ENCODE measurements around the gene AOAH. TPM values are rescaled to one million over a fixed set of nuclear protein-coding genes. Genes with fewer than 3 reads are reported as not detected.

AOAH gene
- total RNA-seq, 2 experiments from 2014 or later, result 17.7 to 18.0 TPM

DNA sequence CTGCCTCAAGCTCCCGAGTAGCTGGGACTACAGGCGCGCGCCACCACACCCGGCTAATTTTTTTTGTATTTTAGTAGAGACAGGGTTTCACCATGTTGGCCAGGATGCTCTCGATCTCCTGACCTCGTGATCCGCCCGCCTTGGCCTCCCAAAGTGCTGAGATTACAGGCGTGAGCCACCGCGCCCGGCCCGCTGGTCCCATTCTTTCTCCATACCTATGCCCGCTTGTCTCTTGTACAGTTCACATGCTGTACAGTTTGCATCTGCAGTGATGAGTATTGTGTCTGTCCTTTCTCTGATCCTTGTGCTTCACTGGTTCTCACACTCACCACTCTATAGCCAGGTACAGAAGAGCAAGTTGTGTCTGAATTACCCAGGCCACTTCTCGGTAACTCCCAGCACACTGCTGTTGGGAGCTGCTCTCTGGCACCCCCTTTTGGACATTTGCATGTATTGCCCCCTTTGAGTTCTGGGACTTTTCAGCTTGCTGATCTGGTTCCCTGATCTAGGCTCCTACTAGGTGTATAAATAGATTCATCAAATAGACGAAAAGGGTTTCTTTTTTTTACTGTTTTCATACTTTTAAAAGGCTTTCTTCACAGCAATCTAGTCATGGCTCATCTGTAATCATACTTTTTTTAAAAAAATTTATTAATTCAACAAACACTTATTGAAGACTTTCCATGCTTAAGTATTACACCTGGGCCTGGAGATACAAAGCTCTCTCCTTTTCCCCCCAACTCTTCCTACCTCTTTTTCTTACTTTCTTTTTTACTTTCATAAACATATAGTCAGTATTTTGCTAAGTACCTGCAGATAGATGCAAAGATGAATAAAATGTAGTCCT is 53.5 kb downstream of the AOAH start:
- peak overlapping the region; percentile 63 for H3K27ac Mint-ChIP-seq
- no peaks in the 10 kb centered on the region for H3K9me3 Mint-ChIP-seq (ENCODE audit: insufficient read depth)
- H3K27me3 Mint-ChIP-seq (ENCODE audit: low read depth), result no peaks in the 10 kb centered on the region
- ChIA-PET CTCF (interaction anchor here (0.6 to 4.8 kb wide), 61 partner anchors 7 to 683 kb away, joined by 3 to 100 read pairs (median 5); no protein-coding TSS in a partner anchor), POLR2A (interaction anchor here (0.6 to 2.1 kb wide), 3 partner anchors 31 to 511 kb away, joined by 3 to 5 read pairs (median 3); no protein-coding TSS in a partner anchor)
- no peak overlapping the region for H3K4me3 Mint-ChIP-seq
- ATAC-seq (peak; percentile 94), DNase-seq (peak; percentile 85)
- H3K36me3 Mint-ChIP-seq (ENCODE audit: low read depth), result peaks cover 27% of the 10 kb centered on the region
- peaks cover 33% of the 10 kb centered on the region for H3K4me1 Mint-ChIP-seq (ENCODE audit: low read depth)

DNA sequence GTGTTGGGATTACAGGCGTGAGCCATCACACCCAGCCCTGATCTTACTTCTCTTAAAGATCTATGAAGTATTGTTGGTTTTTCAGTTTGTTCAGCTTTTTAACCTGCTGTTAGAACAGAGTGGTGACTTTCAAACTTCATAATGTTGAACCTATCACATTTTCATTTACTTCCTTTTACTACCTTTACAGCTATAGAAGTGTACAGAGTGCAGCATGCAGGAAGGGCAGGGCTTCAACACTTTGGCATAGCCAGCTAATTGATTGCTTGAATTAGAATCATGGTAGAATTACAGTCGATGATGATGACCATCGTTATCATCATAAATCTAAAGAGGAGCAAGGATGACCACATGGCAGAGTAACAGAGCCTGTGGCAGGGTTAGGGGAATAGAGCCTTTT is 55.5 kb downstream of the AOAH start:
- no peaks in the 10 kb centered on the region for H3K9me3 Mint-ChIP-seq (ENCODE audit: insufficient read depth)
- ChIA-PET CTCF (interaction anchor here (0.6 to 4.5 kb wide), 9 partner anchors 9 to 513 kb away, joined by 3 to 100 read pairs (median 19); no protein-coding TSS in a partner anchor), POLR2A (no interaction called here)
- no peak overlapping the region for H3K27ac Mint-ChIP-seq
- ATAC-seq (no peak), DNase-seq (no peak)
- peaks cover 27% of the 10 kb centered on the region for H3K36me3 Mint-ChIP-seq (ENCODE audit: low read depth)
- no peak overlapping the region for H3K4me3 Mint-ChIP-seq
- H3K27me3 Mint-ChIP-seq (ENCODE audit: low read depth), result no peaks in the 10 kb centered on the region
- peaks cover 33% of the 10 kb centered on the region for H3K4me1 Mint-ChIP-seq (ENCODE audit: low read depth)

DNA sequence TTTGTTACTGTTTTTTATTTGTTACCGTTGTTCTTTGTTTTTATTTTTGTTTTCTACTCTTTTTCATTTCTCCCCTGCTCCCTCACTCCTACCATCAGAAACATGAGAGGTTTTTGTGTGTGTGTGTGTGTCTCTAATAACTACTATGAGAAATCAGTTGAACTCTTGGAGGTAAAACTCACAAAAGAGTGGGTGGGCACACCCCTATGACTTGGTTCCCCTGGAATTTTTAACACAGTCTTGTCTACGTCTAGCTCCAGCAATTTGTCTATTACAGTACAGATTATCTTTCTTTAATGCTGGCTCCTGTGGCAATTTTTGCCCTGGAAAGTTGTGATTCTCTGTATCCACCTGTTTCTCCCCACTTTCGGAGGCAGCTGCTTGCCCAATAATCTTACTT is 56.2 kb downstream of the AOAH start:
- ChIA-PET POLR2A (no interaction called here), CTCF (interaction anchor here (1.3 to 4.5 kb wide), 6 partner anchors 10 to 514 kb away, joined by 3 to 100 read pairs (median 20); no protein-coding TSS in a partner anchor)
- Mint-ChIP-seq H3K27ac (no peak overlapping the region), H3K4me3 (no peak overlapping the region), H3K36me3 (ENCODE audit: low read depth) (peaks cover 25% of the 10 kb centered on the region), H3K27me3 (ENCODE audit: low read depth) (no peaks in the 10 kb centered on the region), H3K9me3 (ENCODE audit: insufficient read depth) (no peaks in the 10 kb centered on the region), H3K4me1 (ENCODE audit: low read depth) (peaks cover 33% of the 10 kb centered on the region)
- no peak for DNase-seq
- no peak for ATAC-seq

DNA sequence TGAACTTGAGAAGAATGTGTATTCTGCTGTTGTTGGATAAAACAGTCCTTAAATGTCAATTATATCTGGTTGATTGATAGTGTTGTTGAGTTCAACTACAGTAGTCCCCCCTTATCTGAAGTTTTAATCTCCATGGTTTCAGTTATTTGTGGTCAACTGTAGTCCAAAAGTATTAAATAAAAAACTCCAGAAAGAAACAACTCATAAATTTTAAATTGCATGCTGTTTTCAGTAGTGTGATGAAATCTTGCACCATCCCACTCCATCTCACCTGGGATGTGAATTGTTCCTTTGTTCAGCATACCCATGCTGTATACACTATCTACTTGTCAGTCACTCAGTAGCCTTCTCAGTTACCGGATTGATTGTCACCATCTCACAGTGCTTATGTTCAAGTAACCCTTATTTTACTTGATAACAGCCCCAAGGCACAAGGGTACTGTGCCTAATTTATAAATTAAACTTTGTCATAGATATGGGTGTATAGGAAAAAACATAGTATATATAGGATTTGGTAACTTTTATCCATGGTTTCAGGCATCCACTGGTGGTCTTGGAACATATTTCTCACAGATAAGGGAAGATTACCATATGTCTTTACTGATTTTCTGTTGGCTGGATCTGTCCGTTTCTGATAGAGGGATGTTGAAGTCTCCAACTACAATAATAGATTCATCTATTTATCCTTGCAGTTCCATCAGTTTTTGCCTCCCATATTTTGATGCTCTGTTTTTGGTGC is 57.1 kb downstream of the AOAH start:
- Mint-ChIP-seq H3K4me1 (ENCODE audit: low read depth) (peaks cover 31% of the 10 kb centered on the region), H3K27ac (no peak overlapping the region), H3K27me3 (ENCODE audit: low read depth) (no peaks in the 10 kb centered on the region), H3K36me3 (ENCODE audit: low read depth) (peaks cover 23% of the 10 kb centered on the region), H3K9me3 (ENCODE audit: insufficient read depth) (no peaks in the 10 kb centered on the region), H3K4me3 (no peak overlapping the region)
- POLR2A ChIA-PET, result no interaction called here
- CTCF ChIA-PET, result interaction anchor here (4.5 kb wide), 1 partner anchor 10 kb away, joined by 72 read pairs; no protein-coding TSS in a partner anchor
- DNase-seq, result no peak
- no peak for ATAC-seq

DNA sequence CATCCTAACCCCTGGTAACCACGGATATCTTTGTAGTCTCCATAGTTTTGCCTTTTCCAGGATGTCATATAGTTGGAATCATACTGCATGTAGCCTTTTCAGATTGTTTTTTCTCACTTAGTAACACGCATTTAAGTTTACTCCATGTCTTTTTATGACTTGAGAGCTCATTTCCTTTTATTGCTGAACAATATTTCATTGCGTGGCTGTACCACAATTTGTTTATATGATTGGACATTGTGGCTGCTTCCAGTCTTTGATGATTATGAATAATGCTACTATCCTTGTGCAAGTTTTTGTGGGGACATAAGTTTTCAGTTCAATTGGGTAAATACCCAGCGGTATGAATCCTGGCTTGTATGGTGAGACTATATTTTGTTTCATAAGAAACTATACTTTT is 60.8 kb downstream of the AOAH start:
- CTCF ChIA-PET, result no interaction called here
- H3K36me3 Mint-ChIP-seq (ENCODE audit: low read depth), result peaks cover 9% of the 10 kb centered on the region
- POLR2A ChIA-PET, result no interaction called here

DNA sequence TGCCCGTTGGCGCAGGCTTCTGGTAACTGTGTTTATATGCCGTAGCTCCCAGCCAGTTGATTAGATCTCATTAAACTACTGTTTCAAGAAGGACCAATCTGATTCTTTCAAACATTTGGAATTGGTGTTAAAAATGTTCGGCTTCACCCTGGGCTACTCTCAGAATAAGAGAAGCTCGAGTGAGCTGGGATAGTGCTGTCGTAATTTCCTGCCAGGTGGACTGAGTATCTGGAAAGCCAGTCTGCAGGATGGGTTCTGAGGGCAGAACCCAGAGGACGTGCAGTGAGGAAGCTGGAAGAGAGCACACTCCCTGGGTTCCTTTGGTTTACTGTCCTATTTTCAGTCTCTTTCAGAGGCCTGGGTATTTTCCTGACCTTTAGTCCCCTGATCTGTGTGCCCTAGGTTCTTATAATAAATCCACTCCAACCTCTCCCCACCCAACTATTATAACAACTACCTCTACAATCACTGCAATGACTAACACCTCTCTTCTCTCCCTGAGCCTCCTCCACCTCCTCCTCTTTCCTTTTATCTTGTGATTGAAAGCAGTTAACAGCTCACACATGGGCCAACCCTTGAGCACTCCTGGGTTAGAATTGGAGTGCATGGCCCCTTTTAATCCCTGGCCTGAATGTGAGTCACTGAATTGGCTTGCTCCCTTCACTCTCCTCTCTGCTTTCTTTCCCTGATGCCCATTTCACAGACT is 63.0 kb downstream of the AOAH start:
- H3K27me3 Mint-ChIP-seq (ENCODE audit: low read depth), result no peaks in the 10 kb centered on the region
- no peak for DNase-seq
- ChIA-PET POLR2A (no interaction called here), CTCF (interaction anchor here (10.4 kb wide), 1 partner anchor 8 kb away, joined by 72 read pairs; no protein-coding TSS in a partner anchor)
- H3K9me3 Mint-ChIP-seq (ENCODE audit: insufficient read depth), result no peaks in the 10 kb centered on the region
- no peak overlapping the region for H3K27ac Mint-ChIP-seq
- ATAC-seq, result no peak
- peaks cover 15% of the 10 kb centered on the region for H3K4me1 Mint-ChIP-seq (ENCODE audit: low read depth)
- no peak overlapping the region for H3K4me3 Mint-ChIP-seq
- H3K36me3 Mint-ChIP-seq (ENCODE audit: low read depth), result peaks cover 10% of the 10 kb centered on the region

More for the DNA sequence above, 60.8 kb downstream of the AOAH start:
- Mint-ChIP-seq H3K27me3 (ENCODE audit: low read depth) (no peaks in the 10 kb centered on the region), H3K9me3 (ENCODE audit: insufficient read depth) (no peaks in the 10 kb centered on the region), H3K27ac (no peak overlapping the region), H3K4me1 (ENCODE audit: low read depth) (peaks cover 5% of the 10 kb centered on the region), H3K4me3 (no peak overlapping the region)
- no peak for ATAC-seq
- no peak for DNase-seq

DNA sequence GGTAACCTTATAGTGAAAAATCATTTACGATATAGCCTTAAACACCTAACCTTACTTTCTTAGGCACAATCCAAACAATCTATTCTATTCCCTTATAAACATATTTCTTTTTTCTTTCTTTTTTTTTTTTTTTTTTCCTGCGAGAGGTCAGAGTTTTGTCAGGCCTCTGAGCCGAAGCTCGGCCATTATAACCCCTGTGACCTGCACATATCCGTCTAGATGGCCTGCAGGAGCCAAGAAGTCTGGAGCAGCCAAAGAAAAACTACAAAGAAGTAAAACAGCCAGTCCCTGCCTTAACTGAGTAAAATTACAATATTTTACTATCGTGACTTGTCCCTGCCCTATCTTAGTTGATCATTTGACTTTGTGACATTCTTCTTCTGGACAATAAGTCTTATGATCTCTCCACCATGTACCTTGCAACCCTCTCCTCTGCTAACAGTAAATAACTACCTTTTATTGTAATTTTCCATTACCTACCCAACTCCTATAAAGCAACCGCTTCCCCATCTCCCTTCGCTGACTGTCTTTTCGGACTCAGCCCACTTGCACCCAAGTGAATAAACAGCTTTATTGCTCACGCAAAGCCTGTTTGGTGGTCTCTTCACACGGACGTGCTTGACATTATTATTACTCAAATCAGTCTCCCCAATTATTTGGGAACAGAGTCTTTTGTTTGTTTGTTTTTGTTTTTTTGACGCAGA is 64.5 kb downstream of the AOAH start:
- POLR2A ChIA-PET, result no interaction called here
- no peaks in the 10 kb centered on the region for H3K27me3 Mint-ChIP-seq (ENCODE audit: low read depth)
- DNase-seq (no peak), ATAC-seq (no peak)
- H3K27ac Mint-ChIP-seq, result no peak overlapping the region
- no peak overlapping the region for H3K4me3 Mint-ChIP-seq
- CTCF ChIA-PET, result interaction anchor here (0.9 to 10.4 kb wide), 2 partner anchors 10 to 172 kb away, joined by 4 to 72 read pairs; no protein-coding TSS in a partner anchor
- peaks cover 16% of the 10 kb centered on the region for H3K4me1 Mint-ChIP-seq (ENCODE audit: low read depth)
- peaks cover 8% of the 10 kb centered on the region for H3K36me3 Mint-ChIP-seq (ENCODE audit: low read depth)
- H3K9me3 Mint-ChIP-seq (ENCODE audit: insufficient read depth), result no peaks in the 10 kb centered on the region

DNA sequence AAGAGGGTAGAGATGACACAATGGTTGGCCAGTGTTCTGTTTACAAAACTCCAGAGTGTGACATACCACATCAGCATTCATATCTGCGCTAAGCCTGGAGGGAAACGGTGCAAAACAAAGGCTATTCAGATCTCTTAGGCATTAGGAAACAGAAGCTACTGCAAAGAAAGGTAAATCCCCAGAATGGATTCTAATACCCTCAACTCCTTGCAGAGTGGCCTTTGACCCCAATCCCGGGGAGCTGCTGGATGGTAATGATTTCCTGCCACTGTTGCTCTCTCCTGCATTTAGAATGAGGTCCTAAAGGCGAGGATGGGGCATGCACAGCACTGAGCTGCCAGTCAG is 65.2 kb downstream of the AOAH start:
- H3K4me1 Mint-ChIP-seq (ENCODE audit: low read depth), result peaks cover 19% of the 10 kb centered on the region
- ChIA-PET POLR2A (interaction anchor here (0.8 kb wide), 1 partner anchor 20 kb away, joined by 3 read pairs; no protein-coding TSS in a partner anchor), CTCF (interaction anchor here (0.9 to 10.4 kb wide), 5 partner anchors 11 to 340 kb away, joined by 3 to 72 read pairs (median 4); no protein-coding TSS in a partner anchor)
- no peak for ATAC-seq
- H3K27me3 Mint-ChIP-seq (ENCODE audit: low read depth), result no peaks in the 10 kb centered on the region
- DNase-seq, result no peak
- H3K4me3 Mint-ChIP-seq, result no peak overlapping the region
- no peak overlapping the region for H3K27ac Mint-ChIP-seq
- H3K9me3 Mint-ChIP-seq (ENCODE audit: insufficient read depth), result no peaks in the 10 kb centered on the region
- H3K36me3 Mint-ChIP-seq (ENCODE audit: low read depth), result peaks cover 10% of the 10 kb centered on the region

DNA sequence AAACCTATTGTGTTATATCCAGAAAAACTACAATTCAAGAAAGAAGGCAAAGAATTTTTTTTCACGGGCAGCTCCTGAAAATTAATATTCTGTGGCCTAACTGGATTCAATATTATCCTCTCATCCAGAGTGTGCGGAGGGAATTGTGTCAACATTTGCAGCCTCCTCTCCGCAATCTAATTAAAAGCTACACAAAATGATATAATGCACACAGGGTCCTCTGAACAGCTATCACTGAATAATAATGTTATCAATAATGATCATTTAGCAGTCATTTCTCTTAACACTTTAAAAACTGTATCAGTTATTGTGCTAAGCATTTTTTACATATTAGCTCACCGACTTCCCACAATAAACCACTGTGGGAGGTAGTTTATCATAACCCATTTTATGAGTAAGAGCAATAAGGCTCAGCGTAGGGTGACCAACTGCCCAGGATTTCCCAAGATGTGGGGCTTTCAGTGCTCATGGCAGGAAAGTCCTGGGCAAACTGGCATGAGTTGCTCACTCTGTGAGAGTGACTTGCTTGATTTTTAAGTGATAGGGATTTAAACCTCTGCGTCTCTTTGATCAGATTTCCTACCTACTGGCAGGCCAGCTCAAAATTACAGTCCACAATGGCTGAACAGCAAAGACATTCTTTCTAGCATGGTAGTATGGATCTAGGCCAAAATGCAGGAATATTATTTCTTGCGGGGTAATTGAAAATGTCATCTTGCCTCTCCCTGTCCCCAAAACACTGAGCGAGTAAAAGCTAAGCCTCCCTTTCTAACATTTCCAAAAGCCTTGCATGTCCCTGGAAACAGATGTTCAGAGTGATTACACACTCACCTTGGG is 65.7 kb downstream of the AOAH start:
- H3K27me3 Mint-ChIP-seq (ENCODE audit: low read depth), result no peaks in the 10 kb centered on the region
- peaks cover 11% of the 10 kb centered on the region for H3K36me3 Mint-ChIP-seq (ENCODE audit: low read depth)
- ChIA-PET CTCF (interaction anchor here (0.5 to 10.4 kb wide), 8 partner anchors 11 to 339 kb away, joined by 3 to 72 read pairs (median 4); no protein-coding TSS in a partner anchor), POLR2A (interaction anchor here (0.8 to 1.8 kb wide), 2 partner anchors 19 to 20 kb away, joined by 3 to 4 read pairs; no protein-coding TSS in a partner anchor)
- ATAC-seq, result no peak
- no peak for DNase-seq
- peaks cover 24% of the 10 kb centered on the region for H3K4me1 Mint-ChIP-seq (ENCODE audit: low read depth)
- H3K4me3 Mint-ChIP-seq, result no peak overlapping the region
- H3K27ac Mint-ChIP-seq, result no peak overlapping the region
- no peaks in the 10 kb centered on the region for H3K9me3 Mint-ChIP-seq (ENCODE audit: insufficient read depth)

DNA sequence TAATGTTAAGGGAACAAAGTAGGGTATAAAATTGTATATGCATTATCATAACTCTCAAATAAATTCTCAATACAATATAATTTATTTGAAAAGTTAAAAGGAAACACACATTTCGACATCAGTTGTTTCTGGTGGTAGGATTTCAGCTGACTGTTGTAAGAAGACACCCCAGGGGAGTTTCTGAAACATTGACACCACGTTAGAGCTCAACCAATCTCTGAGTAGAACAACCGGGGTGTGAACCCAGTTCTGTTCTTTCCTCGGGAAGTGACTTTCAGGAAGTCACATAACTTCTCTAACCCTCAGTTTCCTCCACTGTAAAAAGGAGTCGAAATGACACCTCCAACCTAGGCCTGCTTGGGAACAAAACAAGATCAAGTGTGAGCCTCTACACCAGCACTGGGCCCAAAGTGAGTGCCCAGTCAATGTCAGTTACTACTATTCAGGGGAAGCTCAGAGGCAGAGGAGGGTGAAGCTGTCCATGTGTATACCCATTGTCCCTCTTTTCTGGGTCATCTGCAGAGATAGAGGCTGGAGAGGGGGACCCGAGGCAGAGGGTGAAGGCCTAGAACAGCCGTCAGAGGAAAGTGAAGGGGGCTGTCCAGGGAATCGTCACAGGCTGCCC is 67.1 kb downstream of the AOAH start:
- no peak overlapping the region for H3K4me3 Mint-ChIP-seq
- no peaks in the 10 kb centered on the region for H3K27me3 Mint-ChIP-seq (ENCODE audit: low read depth)
- H3K36me3 Mint-ChIP-seq (ENCODE audit: low read depth), result peaks cover 11% of the 10 kb centered on the region
- POLR2A ChIA-PET, result interaction anchor here (1.8 kb wide), 1 partner anchor 18 kb away, joined by 4 read pairs; no protein-coding TSS in a partner anchor
- DNase-seq (no peak), ATAC-seq (no peak)
- peaks cover 27% of the 10 kb centered on the region for H3K4me1 Mint-ChIP-seq (ENCODE audit: low read depth)
- H3K27ac Mint-ChIP-seq, result peak overlapping the region; percentile 67
- CTCF ChIA-PET, result interaction anchor here (0.8 to 10.4 kb wide), 3 partner anchors 13 to 216 kb away, joined by 3 to 72 read pairs (median 4); no protein-coding TSS in a partner anchor
- H3K9me3 Mint-ChIP-seq (ENCODE audit: insufficient read depth), result no peaks in the 10 kb centered on the region

All from activated CD8-positive, alpha-beta T cell treated with anti-CD3 and anti-CD28 coated beads, Interleukin-2, amount 10 ng/mL, durations not matched to agents 7 days and 5 days (primary cell).